ENCODE results near the gene KLF17.
A peak's percentile ranks its signal among the peaks of the same experiment; 100 is the strongest.

KLF17 gene, protein sequence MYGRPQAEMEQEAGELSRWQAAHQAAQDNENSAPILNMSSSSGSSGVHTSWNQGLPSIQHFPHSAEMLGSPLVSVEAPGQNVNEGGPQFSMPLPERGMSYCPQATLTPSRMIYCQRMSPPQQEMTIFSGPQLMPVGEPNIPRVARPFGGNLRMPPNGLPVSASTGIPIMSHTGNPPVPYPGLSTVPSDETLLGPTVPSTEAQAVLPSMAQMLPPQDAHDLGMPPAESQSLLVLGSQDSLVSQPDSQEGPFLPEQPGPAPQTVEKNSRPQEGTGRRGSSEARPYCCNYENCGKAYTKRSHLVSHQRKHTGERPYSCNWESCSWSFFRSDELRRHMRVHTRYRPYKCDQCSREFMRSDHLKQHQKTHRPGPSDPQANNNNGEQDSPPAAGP

GRCh38 chr1:44118682-44119081 lies at the start of gene KLF17:
TSS of gene KLF17 (plus strand) at chr1:44118821. CDS start at chr1:44118908, 87 bp downstream.
- no peak for DNase-seq (ENCODE audit: low read depth)

GRCh38 chr1:44071461-44071860 lies 47.2 kb upstream of the KLF17 start:
- DNase-seq (ENCODE audit: low read depth), result no peak

GRCh38 chr1:44072204-44072603 lies 46.4 kb upstream of the KLF17 start:
- peak; percentile 44 for DNase-seq (ENCODE audit: low read depth)

DNA sequence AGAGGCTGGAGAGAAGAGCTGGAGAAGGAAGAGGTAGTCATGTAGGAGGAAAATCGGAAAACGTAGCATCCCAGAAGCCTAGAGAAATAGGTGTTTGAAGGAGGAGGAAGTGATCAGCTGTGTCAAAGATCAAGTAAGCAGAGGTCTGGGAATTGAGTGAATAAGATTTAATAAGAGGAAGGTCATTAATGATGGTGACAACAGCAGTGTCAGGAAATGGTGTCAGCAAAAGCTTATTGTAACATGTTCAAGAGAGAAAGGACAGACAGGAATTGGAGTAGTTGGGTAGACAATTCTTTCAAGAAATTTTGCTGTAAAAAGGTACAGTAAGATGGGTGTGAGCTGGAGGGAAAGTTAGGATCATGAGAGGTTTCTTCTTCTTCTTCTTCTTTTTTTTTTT lies 45.8 kb upstream of the KLF17 start:
- no peak for DNase-seq (ENCODE audit: low read depth)

GRCh38 chr1:44073528-44073927 lies 45.1 kb upstream of the KLF17 start:
- DNase-seq (ENCODE audit: low read depth), result no peak

DNA sequence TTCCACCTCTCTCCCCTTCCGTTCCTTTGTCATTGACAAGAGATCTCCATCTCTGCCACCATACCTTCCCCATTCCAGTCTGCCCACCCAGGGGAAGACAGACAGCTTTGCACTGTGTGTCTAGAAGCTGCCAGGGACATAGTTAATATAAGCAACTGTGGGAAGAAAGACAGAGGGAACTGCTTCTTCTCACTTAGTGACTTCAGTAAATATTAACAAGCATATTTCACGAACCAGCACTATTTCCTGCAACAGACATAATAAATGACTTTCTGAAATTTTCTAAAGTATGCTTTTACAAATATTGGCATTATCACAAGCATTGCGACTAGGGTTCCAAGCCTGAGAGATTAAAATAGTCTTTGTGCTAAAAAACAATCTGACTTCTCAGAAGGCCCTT lies 44.2 kb upstream of the KLF17 start:
- no peak for DNase-seq (ENCODE audit: low read depth)

- DNase-seq (ENCODE audit: low read depth), result peak; percentile 25
Observed at GRCh38 chr1:44076066-44076465, 42.6 kb upstream of the KLF17 start.

DNA sequence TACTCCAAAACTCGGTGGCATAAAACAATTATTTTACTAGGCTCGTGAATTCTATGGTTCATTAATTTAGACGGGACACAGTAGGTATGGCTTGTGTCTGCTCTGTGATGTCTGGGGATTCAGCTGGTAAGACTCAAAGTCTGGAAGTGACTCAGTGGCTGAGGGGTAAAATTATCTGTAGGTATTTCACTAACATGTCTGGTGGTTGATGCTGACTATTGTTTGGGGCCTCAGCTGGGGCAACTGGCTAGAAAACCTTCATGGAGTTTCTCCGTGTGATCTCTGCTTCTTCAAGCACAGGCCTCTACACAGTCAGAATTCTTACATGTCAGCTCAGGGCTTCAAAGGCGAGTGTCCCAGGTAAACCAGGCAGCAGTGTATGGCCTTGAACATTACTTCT lies 41.2 kb upstream of the KLF17 start:
- DNase-seq (ENCODE audit: low read depth), result no peak

DNA sequence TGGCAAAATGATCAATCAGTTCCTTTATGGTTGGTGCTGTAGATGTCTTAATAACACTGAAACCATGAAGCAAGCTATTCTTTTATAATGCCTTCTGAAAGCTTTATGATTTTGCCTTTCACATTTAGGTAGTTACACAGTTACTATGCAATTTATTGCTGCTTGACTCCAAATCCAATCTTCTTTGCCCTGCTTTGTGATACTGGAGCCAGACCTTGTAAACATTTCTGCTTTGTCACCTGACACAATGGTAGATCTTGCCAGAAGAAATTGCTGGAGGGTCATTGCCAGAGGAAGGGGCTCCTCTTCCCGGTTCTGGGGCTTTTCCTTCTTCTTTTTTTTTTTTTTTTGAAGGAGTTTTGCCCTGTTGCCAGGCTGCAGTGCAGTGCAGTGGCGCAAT lies 40.5 kb upstream of the KLF17 start:
- DNase-seq (ENCODE audit: low read depth), result no peak

DNA sequence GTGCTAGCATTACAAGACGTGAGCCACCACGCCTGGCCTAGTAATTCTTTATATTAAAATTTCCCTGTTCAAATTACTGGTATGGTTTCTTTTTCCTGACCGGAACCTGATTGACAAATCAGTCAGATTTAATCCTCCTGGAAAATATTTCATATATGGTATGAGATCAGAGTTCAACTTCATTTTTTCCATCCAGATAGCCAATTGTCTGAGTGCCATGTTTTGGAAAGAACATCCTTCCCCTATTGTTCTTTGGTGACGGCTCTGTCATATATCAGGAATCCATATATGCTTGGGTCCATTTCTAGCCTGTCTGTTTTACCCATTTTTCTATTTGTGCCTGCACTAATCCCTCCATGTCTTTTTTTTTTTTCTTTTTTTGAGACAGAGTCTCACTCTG lies 39.1 kb upstream of the KLF17 start:
- DNase-seq (ENCODE audit: low read depth), result no peak

GRCh38 chr1:44084998-44085675 lies 33.5 kb upstream of the KLF17 start:
- DNase-seq (ENCODE audit: low read depth), result peak; percentile 46

- DNase-seq (ENCODE audit: low read depth), result no peak
Observed at GRCh38 chr1:44086692-44087474, 31.7 kb upstream of the KLF17 start.

GRCh38 chr1:44089371-44090048 lies 29.1 kb upstream of the KLF17 start:
- DNase-seq (ENCODE audit: low read depth), result no peak

DNA sequence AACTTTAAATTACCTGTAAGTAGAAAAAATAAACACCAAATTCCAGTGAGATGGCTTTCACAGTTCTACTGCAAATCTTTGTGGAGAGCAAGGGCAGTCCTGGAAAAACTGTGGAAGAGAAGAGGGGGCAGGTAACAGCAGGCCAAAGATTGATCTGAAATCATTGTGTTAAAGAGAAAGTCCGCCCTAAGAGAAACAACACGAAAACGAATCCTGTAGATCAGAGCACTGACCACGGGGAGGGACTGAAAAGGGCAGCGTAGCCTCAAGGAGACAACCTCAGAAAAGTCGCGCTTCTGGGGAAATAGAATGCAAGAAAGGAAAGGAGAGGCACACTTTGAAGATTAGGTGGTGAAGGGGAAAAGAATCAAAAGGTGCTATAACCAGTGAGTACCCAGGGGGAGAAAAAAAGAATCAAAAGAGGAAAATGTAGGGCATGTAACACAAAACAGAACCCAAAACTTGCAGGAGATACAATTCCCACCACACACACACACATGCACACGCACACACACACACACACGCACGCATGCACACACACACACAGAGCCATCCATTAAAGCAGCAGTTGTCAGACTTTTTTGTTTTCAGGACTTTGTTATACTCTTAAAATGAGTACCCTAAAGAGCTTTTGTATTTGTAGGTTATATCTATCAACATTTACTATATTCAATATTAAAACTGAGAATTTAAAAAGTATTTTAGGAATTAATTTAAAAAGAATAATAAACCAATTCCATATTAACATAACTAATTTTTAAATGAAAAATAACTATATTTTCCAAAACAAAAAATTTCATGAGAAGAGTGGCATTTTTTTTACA lies 28.0 kb upstream of the KLF17 start:
- no peak for DNase-seq (ENCODE audit: low read depth)

GRCh38 chr1:44094047-44094446 lies 24.6 kb upstream of the KLF17 start:
- DNase-seq (ENCODE audit: low read depth), result no peak

DNA sequence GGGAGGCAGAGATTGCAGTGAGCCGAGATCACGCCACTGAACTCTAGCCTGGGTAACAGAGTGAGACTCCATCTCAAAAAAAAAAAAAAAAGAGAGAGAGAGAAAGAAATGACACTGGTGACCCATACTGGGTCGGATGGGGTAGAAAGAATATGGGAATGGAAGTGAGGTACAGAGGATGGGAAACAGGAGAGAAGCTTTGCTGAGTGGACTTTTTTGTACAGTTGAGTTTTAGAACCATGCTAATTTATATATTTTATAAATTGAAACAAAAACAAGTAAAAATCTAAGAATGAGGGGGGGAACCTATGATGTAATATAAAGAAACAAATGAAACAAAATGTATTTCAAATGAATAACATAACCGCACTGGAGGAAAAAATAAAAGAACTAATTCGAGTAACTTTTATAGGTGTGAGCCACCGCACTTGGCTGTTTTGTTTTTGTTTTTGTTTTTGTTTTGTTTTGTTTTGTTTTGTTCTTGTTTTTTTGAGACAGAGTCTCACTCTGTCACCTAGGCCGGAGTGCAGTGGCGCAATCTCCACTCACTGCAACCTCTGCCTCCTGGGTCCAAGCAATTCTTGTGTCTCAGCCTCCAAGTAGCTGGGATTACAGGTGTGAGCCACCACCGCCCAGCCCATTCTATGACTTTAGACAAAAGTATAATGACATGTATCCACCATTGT lies 18.3 kb upstream of the KLF17 start:
- no peak for DNase-seq (ENCODE audit: low read depth)

DNA sequence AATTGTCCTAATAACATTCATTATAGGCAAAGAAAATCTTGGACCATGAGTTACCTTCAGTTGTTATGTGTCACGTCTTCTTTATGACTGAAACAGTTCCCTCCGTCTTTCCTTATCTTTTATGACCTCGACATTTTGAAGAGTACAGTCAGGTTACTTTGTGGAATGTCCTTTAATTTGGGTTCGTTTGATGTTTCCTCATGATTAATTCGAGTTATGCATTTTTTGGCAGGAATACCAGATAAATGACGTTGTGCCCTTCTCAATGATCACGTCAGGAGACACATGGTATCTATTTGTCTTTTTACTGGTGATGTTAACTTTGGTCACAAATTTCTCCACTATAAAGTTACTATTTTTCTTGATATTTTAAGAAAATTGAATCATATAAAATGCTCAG lies 17.3 kb upstream of the KLF17 start:
- DNase-seq (ENCODE audit: low read depth), result no peak

- no peak for DNase-seq (ENCODE audit: low read depth)
Observed at GRCh38 chr1:44103270-44104131, 15.1 kb upstream of the KLF17 start.

DNA sequence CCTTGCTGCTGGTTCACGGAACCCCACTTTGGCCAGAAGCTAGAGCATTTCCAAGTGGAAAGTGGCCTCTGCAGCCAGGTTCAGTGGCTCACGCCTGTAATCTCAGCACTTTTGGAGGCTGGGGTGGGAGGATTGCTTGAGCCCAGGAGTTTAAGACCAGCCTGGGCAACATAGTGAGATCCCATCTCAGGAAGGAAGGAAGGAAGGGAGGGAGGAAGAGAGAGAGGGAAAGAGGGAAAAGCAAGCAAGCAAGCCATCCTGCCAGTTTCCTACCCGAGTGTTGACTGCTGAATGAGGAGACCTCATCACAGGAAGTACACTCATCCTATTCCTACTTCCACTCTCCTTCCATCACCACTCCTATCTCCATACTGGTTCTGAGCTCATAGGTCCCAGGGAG lies 12.8 kb upstream of the KLF17 start:
- no peak for DNase-seq (ENCODE audit: low read depth)

- DNase-seq (ENCODE audit: low read depth), result peak; percentile 5
Observed at GRCh38 chr1:44108241-44108640, 10.4 kb upstream of the KLF17 start.
